RCC 7860 (cell line): Measurements from ENCODE around the gene AFAP1L2.

ENCODE experiments used
- DNase-seq: peaks from one replicate; pipeline ENCODE4 v3.0.0-alpha.2; 2015; ENCODE audit warnings: low spot score
- FAIRE-seq: peaks from 2 replicates; lab custom pipeline; 2012; peaks lifted over from hg19 to GRCh38; lab: Jason Lieb, UNC

Gene AFAP1L2

DNA sequence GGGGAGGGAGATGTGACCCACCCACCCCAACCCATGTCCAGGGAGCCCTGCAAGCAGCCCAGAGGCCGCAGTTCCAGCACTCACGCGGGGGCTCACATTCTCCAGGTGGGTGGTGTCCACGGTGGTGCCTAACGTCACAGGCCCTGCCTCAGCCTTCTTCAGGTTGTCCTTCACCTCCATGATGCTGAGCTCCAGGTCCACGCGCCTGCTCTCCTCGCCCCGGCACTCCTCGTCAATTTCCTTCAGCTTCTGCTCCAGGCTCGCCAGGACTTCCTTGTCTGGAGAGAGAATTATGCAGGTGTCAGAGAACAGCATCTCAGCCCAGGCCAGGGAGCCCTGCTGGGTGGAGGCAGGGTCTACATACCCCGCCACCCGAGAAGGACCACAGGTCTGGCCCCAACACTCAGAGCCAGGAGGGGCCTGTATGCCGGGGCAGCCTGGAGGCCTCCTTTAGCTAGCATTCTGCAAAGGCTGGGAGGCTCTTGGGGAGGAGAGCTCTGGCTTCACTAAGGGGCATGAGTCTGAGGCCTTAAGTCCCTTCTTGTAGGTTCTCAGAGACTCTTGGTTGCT, 107.1 kb downstream of the AFAP1L2 start:
- FAIRE-seq: no peak
- no peak for DNase-seq

DNA sequence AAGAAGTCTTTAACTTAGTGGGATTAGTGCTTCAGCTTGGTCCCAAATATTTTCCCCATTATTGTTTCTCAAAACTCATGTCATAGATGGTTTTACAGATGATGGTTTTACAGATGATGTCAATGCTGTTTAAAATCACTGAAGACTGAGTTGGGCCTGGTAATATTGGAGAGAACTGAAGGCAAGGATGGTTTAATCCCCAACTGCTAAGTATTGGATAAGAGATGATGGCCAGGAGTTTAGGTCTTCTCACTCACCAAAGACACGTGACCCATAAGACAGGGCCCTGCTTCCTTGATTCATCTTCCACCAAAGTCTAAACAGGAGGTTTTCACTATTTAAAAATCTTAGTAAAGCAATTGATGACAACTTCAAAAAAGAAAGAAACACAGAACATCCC, 108.9 kb downstream of the AFAP1L2 start:
- DNase-seq: no peak
- FAIRE-seq: no peak

DNA sequence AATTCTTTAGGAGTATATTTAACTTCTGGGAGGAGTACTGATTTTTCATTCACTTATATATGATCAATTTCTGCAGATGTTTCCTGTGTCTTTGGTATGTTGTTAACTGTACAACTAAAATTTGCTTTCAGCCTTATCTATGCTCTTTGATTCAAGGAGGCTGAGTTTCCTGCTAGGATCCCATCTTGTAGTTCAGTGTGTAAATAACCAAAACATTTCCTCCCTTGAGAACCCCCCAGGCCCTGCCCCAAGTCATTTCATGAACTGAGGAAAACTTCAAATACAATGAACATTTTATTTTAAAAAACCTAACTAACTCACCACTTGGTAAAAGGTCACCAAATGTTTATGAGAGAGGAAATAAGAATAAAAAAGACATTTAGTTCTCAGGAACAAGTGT, 109.8 kb downstream of the AFAP1L2 start:
- DNase-seq (no peak), FAIRE-seq (no peak)

DNA sequence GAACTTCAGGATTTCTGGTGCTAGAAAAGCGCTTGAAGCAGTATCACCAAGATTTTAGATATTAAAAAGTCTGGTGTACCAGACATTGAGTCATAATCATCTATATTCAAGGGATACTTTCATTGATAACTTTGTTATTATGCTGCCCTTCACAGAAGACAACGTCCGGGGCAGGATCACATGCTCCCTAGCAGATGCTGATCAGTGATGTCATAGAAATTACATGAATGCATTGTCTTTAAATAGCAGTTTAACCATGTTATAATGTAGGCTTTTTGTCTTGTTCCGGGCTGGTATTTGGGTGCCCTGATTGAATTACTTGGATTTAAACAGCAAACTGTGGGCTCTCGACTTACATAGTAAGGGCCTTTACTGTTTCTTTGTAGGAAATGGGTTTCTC, 111.2 kb downstream of the AFAP1L2 start:
- no peak for DNase-seq
- FAIRE-seq: no peak

DNA sequence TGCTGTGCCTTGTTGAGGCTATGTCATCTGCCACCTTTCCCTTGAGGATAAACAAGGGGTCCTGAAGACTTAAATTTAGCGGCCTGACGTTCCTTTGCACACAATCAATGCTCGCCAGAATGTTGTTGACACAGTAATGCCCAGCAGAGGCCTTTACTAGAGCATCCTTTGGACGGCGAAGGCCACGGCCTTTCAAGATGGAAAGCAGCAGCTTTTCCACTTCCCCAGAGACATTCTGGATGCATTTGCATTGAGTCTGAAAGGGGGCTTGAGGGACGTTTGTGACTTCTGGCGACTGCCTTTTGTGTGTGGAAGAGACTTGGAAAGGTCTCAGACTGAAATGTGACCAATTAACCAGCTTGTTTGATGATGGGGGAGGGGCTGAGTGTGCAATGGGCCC, 112.8 kb downstream of the AFAP1L2 start:
- DNase-seq (no peak), FAIRE-seq (no peak)

DNA sequence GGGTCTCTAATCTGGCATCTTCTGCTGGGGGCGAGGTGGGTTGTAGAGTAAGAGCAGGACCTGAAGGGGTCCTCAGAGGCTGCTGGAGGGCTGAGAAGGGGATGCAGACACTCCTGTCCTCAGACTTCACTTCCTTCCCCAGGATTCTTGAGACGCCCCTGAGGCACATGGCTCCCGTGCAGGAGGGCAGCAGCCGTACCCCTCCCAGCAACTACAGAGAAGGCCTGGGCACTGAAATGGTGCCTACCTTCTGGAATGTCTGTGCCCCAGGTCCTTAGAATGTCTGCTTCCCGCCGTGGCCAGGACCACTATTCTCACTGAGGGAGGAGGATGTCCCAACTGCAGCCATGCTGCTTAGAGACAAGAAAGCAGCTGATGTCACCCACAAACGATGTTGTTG, 113.2 kb downstream of the AFAP1L2 start:
- DNase-seq (no peak), FAIRE-seq (no peak)

DNA sequence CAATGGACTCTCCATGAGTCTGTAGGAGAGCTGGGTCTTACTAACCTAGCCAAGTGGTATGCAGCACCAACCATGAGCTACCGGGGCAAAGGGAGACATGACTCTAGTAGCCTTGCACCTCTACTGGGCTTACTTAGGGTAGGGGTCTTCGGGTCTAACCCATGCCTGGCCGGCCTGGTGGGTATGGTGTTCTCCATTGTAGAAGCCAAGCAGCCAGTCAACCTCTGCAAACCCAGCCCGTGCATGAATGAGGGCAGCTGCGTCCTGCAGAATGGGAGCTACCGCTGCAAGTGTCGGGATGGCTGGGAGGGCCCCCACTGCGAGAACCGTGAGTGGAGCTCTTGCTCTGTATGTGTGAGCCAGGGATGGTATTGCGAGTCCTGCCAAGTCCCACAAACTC, 114.3 kb downstream of the AFAP1L2 start:
- no peak for FAIRE-seq
- no peak for DNase-seq

DNA sequence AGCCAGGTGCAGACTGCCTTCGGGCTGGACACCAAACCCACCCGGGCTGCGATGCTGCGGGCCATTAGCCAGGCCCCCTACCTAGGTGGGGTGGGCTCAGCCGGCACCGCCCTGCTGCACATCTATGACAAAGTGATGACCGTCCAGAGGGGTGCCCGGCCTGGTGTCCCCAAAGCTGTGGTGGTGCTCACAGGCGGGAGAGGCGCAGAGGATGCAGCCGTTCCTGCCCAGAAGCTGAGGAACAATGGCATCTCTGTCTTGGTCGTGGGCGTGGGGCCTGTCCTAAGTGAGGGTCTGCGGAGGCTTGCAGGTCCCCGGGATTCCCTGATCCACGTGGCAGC, 115.2 kb downstream of the AFAP1L2 start:
- no peak for DNase-seq
- no peak for FAIRE-seq

DNA sequence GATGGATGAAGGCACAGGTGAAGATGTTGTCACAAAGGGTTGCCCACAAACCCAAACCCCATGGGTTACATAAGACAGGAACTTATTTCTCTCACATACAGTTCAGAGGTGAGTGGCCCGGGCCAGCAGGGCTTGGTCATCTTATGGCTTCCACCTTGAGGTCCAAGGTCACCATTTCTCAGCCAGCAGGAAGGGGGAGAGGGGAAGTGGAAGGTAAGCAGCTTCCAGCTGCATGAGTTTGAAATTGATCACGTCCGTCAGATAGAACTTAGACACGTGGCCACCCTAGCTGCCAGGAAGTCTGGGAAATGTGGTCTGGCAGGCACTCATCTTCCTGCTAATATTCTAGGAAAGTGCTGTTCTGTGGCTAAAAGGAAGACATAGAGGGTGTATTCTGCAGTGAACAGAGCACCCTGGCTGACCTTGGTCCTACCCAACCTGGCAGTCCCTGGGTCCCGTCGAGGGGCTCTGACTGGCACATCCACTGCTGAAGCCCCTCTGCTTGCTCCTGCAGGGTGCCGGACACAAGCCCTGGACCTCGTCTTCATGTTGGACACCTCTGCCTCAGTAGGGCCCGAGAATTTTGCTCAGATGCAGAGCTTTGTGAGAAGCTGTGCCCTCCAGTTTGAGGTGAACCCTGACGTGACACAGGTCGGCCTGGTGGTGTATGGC, 115.7 kb downstream of the AFAP1L2 start:
- DNase-seq (no peak), FAIRE-seq (no peak)

DNA sequence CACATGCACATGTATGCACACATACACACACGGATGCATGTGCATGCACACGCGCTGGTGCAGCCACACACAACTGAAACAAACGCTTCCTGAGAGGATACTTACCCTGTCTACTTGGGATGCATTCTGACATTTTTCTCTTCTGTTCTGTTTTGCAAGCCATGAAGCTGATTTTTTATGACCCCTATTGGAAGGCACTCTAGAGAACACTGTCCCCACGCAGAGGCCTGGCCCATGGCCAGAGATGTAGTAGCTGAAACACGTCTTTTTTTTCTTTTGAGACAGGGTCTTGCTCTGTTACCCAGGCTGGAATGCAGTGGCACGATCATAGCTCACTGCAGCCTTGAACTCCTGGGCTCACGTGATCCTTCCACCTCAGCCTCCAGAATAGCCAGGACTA, 117.4 kb downstream of the AFAP1L2 start:
- no peak for FAIRE-seq
- DNase-seq: no peak

DNA sequence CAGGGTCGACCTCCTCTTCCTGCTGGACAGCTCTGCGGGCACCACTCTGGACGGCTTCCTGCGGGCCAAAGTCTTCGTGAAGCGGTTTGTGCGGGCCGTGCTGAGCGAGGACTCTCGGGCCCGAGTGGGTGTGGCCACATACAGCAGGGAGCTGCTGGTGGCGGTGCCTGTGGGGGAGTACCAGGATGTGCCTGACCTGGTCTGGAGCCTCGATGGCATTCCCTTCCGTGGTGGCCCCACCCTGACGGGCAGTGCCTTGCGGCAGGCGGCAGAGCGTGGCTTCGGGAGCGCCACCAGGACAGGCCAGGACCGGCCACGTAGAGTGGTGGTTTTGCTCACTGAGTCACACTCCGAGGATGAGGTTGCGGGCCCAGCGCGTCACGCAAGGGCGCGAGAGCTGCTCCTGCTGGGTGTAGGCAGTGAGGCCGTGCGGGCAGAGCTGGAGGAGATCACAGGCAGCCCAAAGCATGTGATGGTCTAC, 118.3 kb downstream of the AFAP1L2 start:
- DNase-seq (no peak), FAIRE-seq (no peak)

DNA sequence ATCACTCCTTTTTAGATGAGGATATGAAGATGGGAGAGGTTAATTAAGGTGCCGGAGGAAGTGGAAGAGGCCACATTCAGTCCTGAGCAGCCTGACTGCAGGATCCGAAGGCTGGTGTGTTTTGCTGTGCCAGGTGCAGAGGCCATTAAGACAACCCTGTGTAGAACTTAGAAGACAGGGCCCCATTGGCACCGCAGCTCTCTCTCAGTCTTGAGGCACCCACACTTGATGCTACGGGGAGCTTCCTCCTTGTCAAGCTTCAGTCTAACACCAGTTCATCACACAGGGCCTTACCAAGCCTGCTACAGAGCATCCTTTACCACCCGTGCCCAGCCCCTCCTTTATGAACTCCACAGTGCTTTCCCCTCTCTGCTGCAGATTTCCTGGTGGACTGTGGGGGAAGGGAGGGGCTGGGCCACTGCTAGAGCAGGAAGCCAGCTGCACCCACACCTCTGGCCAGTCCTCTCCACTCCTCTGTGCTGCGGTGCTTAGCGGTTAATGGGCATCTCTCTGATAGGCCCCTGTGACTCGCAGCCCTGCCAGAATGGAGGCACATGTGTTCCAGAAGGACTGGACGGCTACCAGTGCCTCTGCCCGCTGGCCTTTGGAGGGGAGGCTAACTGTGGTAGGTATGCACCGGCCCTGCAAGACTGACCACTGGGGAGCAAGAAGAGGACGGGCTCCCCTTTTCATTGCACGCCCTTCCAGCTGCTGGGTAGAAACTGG, 119.8 kb downstream of the AFAP1L2 start:
- DNase-seq: no peak
- FAIRE-seq: no peak

DNA sequence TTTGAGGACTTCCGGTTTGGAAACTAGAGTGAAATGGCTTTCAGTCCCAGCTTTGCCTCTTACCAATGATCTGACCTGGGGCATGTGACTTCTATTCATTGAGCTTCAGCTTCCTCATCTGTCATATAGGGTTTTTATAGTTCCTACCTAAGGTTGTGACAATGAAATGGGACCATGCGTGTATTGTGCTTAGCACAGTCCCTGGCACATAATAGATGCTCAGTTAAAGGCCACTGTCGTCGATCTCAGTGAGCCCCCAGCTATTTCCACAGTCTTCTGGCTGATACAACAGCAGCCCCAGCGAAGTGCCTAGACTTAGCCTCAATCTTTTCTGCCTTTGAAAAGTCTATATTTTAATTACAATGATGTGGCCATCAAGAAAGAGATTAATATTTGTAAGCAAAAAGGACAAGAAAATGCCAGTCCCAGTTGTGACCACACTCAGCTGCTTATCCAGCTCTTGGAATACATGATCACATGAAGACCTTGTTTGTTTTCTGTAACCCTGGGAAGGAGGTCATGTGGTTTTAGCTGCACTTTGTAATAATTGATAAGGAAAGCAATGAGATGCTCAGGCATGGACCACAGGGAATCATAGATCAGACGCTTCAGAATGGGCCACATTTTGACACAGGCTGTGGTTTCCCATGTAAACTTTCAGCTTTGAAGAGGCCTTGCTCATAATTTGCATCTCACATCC, 120.6 kb downstream of the AFAP1L2 start:
- FAIRE-seq (no peak), DNase-seq (no peak)

DNA sequence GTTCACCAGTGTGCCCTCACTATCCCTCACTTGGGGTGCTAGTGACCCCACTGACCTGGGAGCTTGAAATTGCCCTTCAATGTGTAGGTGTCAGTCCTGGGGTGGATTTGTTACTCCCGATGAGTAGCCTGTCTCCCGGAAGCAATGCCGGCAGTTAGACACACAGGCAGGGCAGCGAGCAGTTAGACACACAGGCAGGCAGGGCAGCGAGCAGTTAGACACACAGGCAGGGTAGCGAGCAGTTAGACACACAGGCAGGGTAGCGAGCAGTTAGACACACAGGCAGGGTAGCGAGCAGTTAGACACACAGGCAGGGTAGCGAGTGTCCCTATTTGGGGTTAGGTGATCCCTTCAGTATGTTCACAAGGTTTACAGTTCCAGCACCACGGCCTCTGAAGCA, 121.2 kb downstream of the AFAP1L2 start:
- FAIRE-seq (no peak), DNase-seq (no peak)

DNA sequence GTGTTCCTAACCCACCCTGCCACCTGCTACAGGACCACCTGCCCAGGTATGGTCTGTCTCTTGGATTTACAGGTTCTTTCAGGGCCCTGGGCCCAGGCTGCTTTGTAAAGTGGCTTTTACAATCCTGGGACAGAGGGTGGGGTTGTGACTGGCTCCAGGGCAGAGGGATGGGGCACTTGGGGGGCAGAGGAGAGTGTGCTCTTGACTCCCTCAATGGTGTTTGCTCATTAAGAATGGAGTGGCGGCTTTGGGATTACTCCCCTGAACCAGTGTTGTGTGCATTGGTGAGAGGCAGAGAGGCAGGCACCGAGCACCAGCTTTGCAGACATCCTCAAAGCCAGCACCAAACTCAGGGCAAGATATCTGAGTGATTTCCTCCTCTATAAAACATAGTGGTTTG, 121.8 kb downstream of the AFAP1L2 start:
- DNase-seq (no peak), FAIRE-seq (no peak)

DNA sequence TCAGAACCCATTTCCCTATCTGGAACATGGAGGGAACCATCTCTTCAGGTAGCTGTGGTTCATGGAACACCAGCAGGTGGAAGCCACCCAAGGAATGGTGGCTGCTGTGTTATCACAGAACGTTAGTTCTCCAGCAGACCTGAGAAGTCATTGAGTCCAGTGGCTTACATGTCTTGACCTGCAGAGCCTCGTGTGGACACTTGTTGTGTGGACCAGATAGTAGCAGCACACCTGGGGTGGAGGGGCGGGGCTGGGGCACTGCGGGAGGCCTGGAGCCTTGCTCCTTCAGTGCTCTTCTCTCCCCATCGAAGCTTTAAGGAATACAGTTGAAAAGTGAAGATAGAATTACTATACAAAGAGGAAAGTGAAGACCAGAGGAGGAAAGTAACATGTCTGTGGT, 122.8 kb downstream of the AFAP1L2 start:
- FAIRE-seq: no peak
- no peak for DNase-seq

DNA sequence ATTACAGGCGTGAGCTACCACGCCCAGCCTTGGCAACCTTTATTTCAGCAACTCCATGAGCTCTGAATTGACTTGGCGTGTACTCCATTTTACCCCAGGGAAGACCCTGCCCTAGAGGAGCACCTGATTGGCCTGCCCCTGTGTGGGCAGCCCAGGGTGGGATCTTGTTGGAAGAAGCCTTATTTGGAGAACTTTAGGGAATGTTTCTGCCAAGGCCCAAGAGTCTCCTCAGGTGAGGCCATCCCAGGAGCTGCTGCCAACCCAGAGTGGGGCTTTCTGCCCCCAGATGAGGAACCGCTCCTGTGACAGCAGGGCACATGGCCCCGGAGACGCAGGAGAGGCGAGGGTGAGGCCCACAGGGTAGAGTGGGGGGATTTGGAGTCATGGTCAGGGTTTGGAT, 123.3 kb downstream of the AFAP1L2 start:
- no peak for DNase-seq
- FAIRE-seq: no peak

DNA sequence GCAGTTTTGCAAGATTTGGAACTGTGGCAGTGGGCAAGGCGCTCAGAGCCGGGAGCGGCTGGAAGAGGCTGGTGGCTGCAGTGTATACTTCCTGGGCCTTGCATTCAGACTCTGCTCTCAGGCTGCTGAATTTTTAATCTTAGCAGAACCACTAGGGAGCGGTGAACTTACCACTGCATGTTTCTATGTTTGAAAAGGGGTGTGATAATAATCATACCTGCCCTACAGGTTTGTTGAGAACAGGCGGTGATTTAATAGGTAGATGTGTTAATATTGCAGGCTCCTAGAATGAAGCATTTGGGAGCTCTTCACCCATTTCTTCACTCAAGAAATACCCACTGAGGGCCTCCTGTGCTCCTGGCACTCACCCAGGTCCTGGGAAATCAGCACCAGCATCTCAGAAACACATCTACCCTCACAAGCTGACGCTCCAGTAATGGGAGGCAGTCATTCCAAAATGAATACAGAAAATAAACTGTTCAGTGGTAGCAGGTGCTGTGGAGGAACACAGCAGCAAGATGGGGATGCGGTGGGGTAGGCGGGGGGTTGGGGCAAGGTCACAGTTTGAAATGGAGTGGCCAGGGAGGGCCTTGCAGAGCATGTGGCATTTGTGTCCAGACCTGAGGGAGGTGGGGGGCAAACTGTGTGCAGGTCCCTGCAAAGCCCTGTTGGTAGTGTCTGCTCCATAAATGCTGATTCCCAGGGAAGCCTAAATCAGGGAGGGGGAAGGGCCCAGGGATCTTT, 124.2 kb downstream of the AFAP1L2 start:
- no peak for FAIRE-seq
- DNase-seq: no peak

DNA sequence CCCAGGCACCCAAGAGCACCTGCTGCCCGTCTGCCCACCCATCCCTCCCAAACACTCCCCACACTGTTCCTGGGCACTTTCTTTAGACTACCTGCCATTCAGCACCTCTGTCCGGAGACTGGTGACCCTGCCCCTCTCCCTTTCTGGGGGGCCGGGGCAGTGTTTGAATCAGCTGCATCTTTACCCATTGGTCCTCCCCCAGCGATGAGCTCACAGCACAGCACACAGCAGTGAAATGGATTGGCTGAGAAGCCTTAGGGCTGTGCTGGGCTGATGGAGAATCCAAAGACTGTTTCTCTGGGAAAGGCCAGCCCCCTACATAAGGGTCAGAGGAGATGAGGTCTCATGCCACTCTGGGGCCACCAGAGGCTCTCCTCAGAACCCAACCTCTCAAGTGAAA, 125.0 kb downstream of the AFAP1L2 start:
- FAIRE-seq: no peak
- no peak for DNase-seq

DNA sequence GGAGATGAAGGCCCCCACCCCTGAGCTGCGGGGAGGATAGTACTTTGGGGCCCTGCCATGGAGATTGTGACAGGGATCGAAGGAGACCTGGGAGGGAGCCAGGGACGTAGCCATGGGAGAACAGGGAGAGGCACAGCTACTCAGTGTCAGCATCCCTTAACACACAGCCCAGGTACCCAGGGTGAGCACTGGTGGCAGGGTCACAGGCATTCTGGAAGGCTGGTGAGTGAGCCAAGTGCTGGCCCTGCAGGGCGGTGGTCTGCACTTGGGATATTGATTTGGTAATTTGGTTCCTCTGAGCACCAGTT, 125.5 kb downstream of the AFAP1L2 start:
- no peak for DNase-seq
- no peak for FAIRE-seq

DNA sequence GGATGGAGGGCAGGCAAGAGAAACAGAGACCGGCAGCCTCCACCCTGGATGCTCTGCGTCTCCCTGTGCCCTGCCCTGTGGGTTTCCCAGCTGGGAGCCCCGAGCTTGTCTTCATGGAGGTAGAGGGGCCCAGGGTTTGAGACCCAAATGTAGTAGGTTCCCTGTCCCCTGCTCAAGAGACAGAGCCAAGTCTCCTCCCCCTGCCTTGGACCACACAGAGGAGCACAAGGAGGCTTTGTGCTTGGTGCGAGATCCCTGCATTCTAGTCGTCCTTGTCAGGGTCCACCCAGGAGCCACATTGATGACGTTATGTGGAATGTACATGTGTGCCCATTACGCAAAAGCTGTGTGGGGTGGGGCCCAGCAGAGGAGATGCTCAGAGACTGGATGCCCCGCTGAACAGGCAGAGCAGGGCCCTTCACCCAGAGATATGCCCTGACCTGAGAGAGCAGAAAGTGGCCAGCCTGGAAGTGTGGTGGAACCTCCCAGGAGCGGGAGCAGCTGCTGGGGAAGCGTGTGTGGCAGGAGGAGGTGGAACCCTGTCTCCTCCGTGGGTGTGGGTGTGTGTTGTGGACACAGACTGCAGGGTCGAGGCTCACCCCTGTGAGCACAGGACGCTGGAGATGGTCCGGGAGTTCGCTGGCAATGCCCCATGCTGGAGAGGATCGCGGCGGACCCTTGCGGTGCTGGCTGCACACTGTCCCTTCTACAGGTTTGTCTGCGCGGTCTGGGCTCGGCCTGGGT, 126.0 kb downstream of the AFAP1L2 start:
- no peak for DNase-seq
- no peak for FAIRE-seq
